Neural cell (in vitro differentiated cells): Measurements from ENCODE around the gene ADARB2. TPM values are rescaled to one million over a fixed set of nuclear protein-coding genes. Genes with fewer than 3 reads are reported as not detected.

Source experiments
- H2AFZ ChIP-seq: fragments of 200-600, 300-800 bp; sonication (generic), shearing (Covaris generic); 2 replicates; pipeline ENCODE4 v1.6.0; 2014; ENCODE audit warnings: low read depth, mild to moderate bottlenecking, antibody characterized with exemption, low read length, moderate library complexity
- H3F3A ChIP-seq: fragments of 200-600 bp; shearing (Covaris generic); 2 replicates; pipeline ENCODE4 v1.6.1; 2016; ENCODE audit warnings: mild to moderate bottlenecking, moderate library complexity, mixed read lengths, antibody characterized with exemption, low read length; ENCODE audit not compliant: insufficient read depth, poor library complexity, severe bottlenecking
- H3K27ac ChIP-seq: fragments of 200-600, 300-800 bp; sonication (generic), shearing (Covaris generic); 2 replicates; pipeline ENCODE4 v1.5.1; 2014; ENCODE audit warnings: mild to moderate bottlenecking, low read length, moderate library complexity
- H3K27me3 ChIP-seq: fragments of 300-800, 200-600 bp; sonication (generic), shearing (Covaris generic); 2 replicates; pipeline ENCODE4 v1.6.0; 2014; ENCODE audit warnings: mild to moderate bottlenecking, low read depth, low read length, moderate library complexity; ENCODE audit not compliant: insufficient read depth
- H3K36me3 ChIP-seq: fragments of 300-800, 200-600 bp; sonication (generic), shearing (Covaris generic); 2 replicates; pipeline ENCODE4 v1.5.1; 2014; ENCODE audit warnings: mild to moderate bottlenecking, antibody characterized with exemption, low read length, moderate library complexity; ENCODE audit not compliant: insufficient read depth
- H3K4me2 ChIP-seq: fragments of 300-800, 200-600 bp; sonication (generic), shearing (Covaris generic); 2 replicates; pipeline ENCODE4 v1.6.0; 2014; ENCODE audit warnings: mild to moderate bottlenecking, low read length
- H3K4me3 ChIP-seq: fragments of 300-800, 200-600 bp; sonication (generic), shearing (Covaris generic); 2 replicates; pipeline ENCODE4 v1.5.1; 2014; ENCODE audit warnings: mild to moderate bottlenecking, low read length, moderate library complexity
- H3K79me2 ChIP-seq: fragments of 200-600 bp; shearing (Covaris generic); replicated peaks from 2 replicates; pipeline ENCODE4 v1.6.0; 2014; ENCODE audit warnings: mild to moderate bottlenecking, low read length, moderate library complexity; ENCODE audit not compliant: insufficient read depth
- H3K9ac ChIP-seq: fragments of 300-800, 200-600 bp; sonication (generic), shearing (Covaris generic); 2 replicates; pipeline ENCODE4 v1.6.1; 2016; ENCODE audit warnings: mild to moderate bottlenecking, low read length, mixed read lengths
- H3K9me2 ChIP-seq: fragments of 200-600 bp; shearing (Covaris generic); 2 replicates; pipeline ENCODE4 v1.6.1; 2016; ENCODE audit warnings: mild to moderate bottlenecking, low read length, mixed read lengths; ENCODE audit not compliant: insufficient read depth
- H3K9me3 ChIP-seq: fragments of 200-600, 300-800 bp; sonication (generic), shearing (Covaris generic); 2 replicates; pipeline ENCODE4 v1.6.1; 2016; ENCODE audit warnings: mild to moderate bottlenecking, mixed run types, low read length, moderate library complexity, mixed read lengths
- H4K20me1 ChIP-seq: fragments of 200-600 bp; shearing (Covaris generic); 2 replicates; pipeline ENCODE4 v1.6.1; 2016; ENCODE audit warnings: mild to moderate bottlenecking, mixed run types; ENCODE audit not compliant: insufficient read depth
- CTCF ChIP-seq: fragments of 450-650 bp; IDR thresholded peaks from 2 replicates; pipeline ENCODE4 v1.5.1; 2014; ENCODE audit warnings: antibody characterized with exemption, mild to moderate bottlenecking, moderate library complexity; ENCODE audit not compliant: poor library complexity, severe bottlenecking
- EP300 ChIP-seq: fragments of 450-650 bp; conservative IDR thresholded peaks from 2 replicates; pipeline ENCODE4 v1.6.1; 2014; ENCODE audit warnings: antibody characterized with exemption, mild to moderate bottlenecking, moderate library complexity; ENCODE audit not compliant: poor library complexity, severe bottlenecking
- EZH2 ChIP-seq: fragments of 200-600, 300-800 bp; shearing (Covaris generic), sonication (generic); IDR thresholded peaks from 2 replicates; pipeline ENCODE4 v1.6.1; 2014; ENCODE audit warnings: antibody characterized with exemption, low read length, borderline replicate concordance, mild to moderate bottlenecking; ENCODE audit not compliant: insufficient read depth, poor library complexity, severe bottlenecking
- MXI1 ChIP-seq: fragments of 450-650 bp; conservative IDR thresholded peaks from 2 replicates; pipeline ENCODE4 v1.6.1; 2014; ENCODE audit warnings: antibody characterized with exemption, mild to moderate bottlenecking; ENCODE audit not compliant: poor library complexity, severe bottlenecking
- POLR2AphosphoS5 ChIP-seq: IDR thresholded peaks from 2 replicates; pipeline ENCODE4 v1.6.1; 2012
- RAD21 ChIP-seq: fragments of 450-650 bp; conservative IDR thresholded peaks from 2 replicates; pipeline ENCODE4 v1.6.1; 2014; ENCODE audit warnings: antibody characterized with exemption, mild to moderate bottlenecking, moderate library complexity
- REST ChIP-seq: IDR thresholded peaks from 2 replicates; pipeline ENCODE4 v1.6.1; 2012; ENCODE audit warnings: borderline replicate concordance
- SMC3 ChIP-seq: fragments of 450-650 bp; conservative IDR thresholded peaks from 2 replicates; pipeline ENCODE4 v1.6.1; 2014; ENCODE audit warnings: antibody characterized with exemption, mild to moderate bottlenecking, moderate library complexity; ENCODE audit not compliant: poor library complexity
- TAF1 ChIP-seq: IDR thresholded peaks from 2 replicates; pipeline ENCODE4 v1.6.1; 2012; ENCODE audit warnings: low read depth
- polyA plus RNA-seq: library from polyadenylated mRNA; depleted of rRNA; stranded (reverse); fragments of >200 nt; gene quantifications from 2 replicates; pipeline ENCODE4 v1.2.3, GENCODE V29; 2014

ADARB2 gene
- polyA plus RNA-seq, 1 donor from 2014 or later = 3.6 TPM

DNA sequence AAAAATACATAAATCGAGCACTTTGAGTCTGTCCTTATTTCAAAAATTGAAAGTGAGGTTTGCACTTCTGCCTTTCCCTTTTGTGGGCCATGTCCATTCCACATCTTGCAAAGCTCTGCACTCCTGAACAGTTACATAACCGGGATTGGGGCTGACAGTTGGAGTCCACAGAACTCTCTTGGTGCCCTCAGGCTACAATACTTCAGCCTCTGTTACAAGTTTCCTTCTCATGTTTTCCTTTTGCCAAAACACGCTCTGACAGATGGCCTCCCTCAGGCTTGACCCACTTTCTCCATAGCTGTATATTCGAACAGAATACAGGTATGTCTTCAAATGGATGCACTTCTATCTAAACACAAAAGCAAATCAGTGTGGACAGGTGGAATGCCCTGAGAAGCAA, 345.2 kb downstream of the ADARB2 start:
- Histone ChIP-seq H3K9me2 (no peaks in the 10 kb centered on the region), H3K36me3 (no peaks in the 10 kb centered on the region), H3K27me3 (no peaks in the 10 kb centered on the region), H2AFZ (no peak overlapping the region), H3K27ac (no peak overlapping the region), H3K9me3 (no peaks in the 10 kb centered on the region), H3K4me3 (no peak overlapping the region), H3F3A (no peaks in the 10 kb centered on the region), H3K79me2 (no peaks in the 10 kb centered on the region), H3K9ac (no peak overlapping the region), H3K4me2 (no peak overlapping the region), H4K20me1 (no peaks in the 10 kb centered on the region)
- TF ChIP-seq RAD21 (no peak), EP300 (no peak), SMC3 (no peak), REST (no peak), MXI1 (no peak), CTCF (no peak), EZH2 (no peak), POLR2AphosphoS5 (no peak), TAF1 (no peak)

GRCh38 chr10:1390200-1390599, 347.1 kb downstream of the ADARB2 start:
- Histone ChIP-seq H3K9me2 (no peaks in the 10 kb centered on the region), H3K9ac (no peak overlapping the region), H3K4me3 (no peak overlapping the region), H3K79me2 (no peaks in the 10 kb centered on the region), H3K9me3 (no peaks in the 10 kb centered on the region), H3K27ac (no peak overlapping the region), H3K36me3 (no peaks in the 10 kb centered on the region), H3F3A (no peaks in the 10 kb centered on the region), H2AFZ (no peak overlapping the region), H4K20me1 (no peaks in the 10 kb centered on the region), H3K4me2 (no peak overlapping the region), H3K27me3 (no peaks in the 10 kb centered on the region)
- TF ChIP-seq SMC3 (no peak), CTCF (no peak), MXI1 (no peak), POLR2AphosphoS5 (no peak), RAD21 (no peak), EZH2 (no peak), REST (no peak), TAF1 (no peak), EP300 (no peak)
